DMS53 treated with DMSO at 0.1 percent for 48 hours (cell line): ENCODE data around the gene AKR7A3.
"Not testable (repeated sequence)": the region's sequence is repeated elsewhere in the genome, so short reads cannot be mapped to it uniquely, and the experiment has no call there.

Experiments used
- DNase-seq: peaks from one replicate; lab custom pipeline; 2025; ENCODE audit not compliant: unreplicated experiment; lab: John Stamatoyannopoulos, UW

The AKR7A3 gene

GRCh38 chr1:19294638-19295037 is 6.1 kb upstream of the AKR7A3 start:
- DNase-seq = no peak

DNA sequence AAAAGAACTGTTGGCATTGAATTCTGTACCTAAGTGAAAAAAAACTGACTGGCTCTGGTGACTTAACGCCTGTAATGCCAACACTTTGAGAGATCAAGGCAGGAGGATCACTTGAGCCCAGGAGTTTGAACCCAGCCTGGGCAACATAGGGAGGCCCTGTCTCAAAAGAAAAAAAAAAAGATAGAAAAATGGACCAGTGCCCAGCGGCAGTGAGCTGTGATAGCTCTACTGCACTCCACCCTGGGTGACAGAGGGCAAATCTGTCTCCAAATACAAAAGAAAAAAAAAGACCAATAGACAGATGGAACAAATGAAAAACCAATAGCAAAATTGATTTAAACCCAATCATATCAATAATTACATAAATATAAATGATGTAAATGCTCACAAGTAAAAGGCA is 674 bp upstream of the AKR7A3 start:
- no peak for DNase-seq

DNA sequence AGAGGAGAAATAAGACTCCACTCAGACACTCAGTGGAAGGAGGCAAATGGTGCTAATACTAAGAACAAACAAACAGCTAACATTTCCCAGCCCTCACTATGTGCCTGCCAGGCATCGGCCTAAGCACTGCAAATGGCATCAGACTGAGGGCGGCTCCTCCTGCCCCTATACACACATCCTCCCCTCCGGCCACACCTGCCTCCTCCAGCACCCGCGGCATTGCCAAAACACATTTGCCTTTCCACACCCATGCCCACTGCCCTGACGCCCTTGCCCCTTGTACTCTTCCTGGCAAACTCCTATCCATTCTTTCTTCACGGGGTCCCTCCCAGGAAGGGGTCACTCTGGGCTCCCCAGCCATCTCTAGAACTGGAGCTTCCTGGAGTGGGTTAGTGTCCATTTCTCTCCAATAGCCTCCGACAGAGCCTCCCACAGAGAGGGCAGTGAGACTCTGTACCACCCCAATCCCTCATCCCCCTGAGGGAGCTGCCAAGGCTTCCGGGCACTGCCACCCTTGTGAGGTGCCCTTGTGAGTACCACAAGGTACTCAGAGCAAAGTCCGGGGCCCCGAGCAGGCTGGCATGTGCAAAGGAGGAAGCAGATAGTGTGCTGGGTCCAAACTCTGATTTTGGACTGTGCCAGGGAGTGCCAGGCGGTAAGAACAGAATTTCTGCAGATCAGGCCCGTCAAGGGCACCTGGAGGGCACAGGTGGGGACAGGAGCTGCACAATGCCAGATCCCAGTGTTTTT is 959 bp downstream of the AKR7A3 start:
- peak; percentile 35 for DNase-seq

- DNase-seq = not testable (repeated sequence)
These were observed 2.8 kb downstream of the AKR7A3 start for GRCh38 chr1:19285807-19286206.

- not testable (repeated sequence) for DNase-seq
These were observed 3.2 kb downstream of the AKR7A3 start for GRCh38 chr1:19285366-19285765.

GRCh38 chr1:19284881-19285280 is 3.7 kb downstream of the AKR7A3 start:
- no peak for DNase-seq

DNA sequence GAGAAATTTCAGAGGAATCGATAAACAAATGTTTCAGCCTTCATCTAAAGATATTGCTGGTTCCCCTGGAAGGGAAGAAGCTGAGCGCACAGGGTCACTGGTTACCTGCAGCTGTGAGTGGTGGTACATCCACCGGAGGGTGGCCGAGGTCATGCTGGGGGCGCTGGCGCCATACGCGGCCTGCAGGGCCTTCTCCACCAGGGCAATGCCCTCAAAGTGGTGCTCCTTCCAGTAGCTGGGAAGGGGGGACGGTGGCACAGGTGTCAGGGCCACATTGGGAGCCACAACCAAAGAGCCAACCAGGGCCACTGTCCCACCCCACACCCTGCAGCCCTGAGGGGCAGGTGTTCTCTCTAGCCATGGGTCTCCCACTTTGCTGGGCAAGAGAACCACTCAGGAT is 4.7 kb downstream of the AKR7A3 start:
- no peak for DNase-seq

DNA sequence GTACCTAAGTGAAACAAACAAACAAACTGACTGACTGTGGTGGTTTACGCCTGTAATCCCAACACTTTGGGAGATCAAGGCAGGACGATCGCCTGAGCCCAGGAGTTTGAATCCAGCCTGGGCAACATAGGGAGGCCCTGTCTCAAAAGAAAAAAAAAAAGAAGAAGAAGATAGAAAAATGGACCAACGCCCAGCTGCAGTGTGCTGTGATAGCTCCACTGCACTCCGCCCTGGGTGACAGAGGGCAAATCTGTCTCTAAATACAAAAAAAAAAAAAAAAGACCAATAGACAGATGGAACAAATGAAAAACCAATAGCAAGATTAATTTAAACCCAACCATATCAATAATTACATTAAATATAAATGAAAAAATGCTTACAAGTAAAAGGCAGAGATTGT is 13.9 kb downstream of the AKR7A3 start:
- no peak for DNase-seq

- not testable (repeated sequence) for DNase-seq
These were observed 14.6 kb downstream of the AKR7A3 start for GRCh38 chr1:19273844-19274531.

- no peak for DNase-seq
These were observed 15.3 kb downstream of the AKR7A3 start for GRCh38 chr1:19273106-19273843.

- DNase-seq = no peak
These were observed 16.5 kb downstream of the AKR7A3 start for GRCh38 chr1:19272064-19272463.

GRCh38 chr1:19270343-19270730 is 18.2 kb downstream of the AKR7A3 start:
- not testable (repeated sequence) for DNase-seq

- DNase-seq = peak; percentile 53
These were observed 18.9 kb downstream of the AKR7A3 start for GRCh38 chr1:19269427-19270342.

GRCh38 chr1:19268445-19268844 is 20.1 kb downstream of the AKR7A3 start:
- no peak for DNase-seq

DNA sequence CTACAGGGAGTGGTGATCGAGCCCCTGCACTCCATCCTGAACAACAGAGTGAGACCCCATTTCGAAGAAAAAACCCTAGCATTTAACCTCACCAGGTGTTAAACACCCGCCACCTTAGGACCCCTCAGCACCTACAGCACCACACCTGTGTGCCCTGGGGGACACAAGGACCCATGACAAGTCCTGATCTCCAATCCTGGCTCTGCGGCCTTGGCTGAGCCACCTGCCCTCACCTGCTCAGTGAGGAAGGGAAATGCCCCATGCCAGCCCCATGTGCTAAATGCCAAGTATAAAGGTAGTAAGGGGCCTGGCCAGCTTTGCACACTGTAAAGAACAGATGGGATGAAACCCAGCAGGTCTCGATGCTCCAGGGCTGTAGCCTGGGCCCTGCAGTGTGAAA is 25.8 kb downstream of the AKR7A3 start:
- DNase-seq = no peak

- DNase-seq = no peak
These were observed 26.5 kb downstream of the AKR7A3 start for GRCh38 chr1:19262047-19262446.

GRCh38 chr1:19260211-19261138 is 28.1 kb downstream of the AKR7A3 start:
- DNase-seq = peak; percentile 98

DNA sequence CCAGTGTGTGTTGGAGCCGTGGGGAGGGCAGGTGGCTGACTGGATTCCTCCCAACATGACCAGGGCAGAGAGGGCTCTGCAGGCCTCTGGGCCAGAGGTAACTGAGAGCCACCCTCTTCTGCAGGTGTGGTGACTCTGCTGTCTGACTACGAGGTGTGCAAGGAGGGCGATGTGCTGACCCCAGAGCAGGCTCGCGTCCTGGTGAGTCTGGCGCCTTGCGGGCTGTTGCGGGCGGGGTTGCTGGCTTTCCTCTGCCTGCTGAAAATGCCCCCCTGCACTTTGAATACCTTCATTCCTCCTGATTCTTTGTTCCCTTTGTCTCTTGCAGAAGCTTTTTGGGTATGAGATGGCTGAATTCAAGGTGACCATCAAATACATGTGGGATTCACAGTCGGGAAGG is 30.2 kb downstream of the AKR7A3 start:
- DNase-seq = no peak

DNA sequence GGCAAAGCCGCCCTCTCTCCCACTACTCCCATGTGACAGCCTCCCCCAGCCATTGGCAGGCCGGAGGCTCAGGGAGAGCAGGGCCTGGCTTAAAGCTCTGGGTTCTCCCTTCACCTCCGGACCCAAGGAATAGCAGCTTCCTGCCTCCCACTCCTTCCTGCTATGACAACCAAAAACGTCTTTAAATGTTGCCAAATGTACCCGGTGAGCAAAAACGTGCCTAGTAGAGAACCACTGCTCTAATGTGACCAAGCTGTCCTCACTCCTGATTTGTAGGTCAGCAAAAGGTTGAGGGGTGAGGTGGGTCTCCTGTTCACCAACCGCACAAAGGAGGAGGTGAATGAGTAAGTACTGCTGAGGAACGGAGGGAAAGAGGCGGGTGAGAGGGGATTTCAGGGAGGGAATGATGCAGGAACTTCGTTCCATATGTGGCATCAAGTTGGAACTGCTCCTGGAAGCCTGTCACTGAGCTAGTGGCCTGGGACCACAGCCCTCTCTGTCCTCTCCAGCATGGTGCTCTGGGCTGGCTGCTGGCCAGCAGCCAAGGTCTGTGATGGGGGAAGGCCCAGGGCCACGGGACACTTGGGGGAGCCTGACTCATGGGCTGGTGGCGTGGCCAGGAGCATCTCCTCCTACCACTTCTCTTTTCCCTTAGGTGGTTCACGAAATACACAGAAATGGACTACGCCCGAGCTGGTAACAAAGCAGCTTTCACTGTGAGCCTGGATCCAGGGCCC is 31.2 kb downstream of the AKR7A3 start:
- no peak for DNase-seq
